GM23338 (cell line): Measurements from ENCODE around the gene ITIH3. TPM values are rescaled to one million over a fixed set of nuclear protein-coding genes. Genes with fewer than 3 reads are reported as not detected.

Experiments
- ATAC-seq: fragments of 200-7000 bp; cut with Tn5 transposase; 3 replicates; pipeline ENCODE4 v1.9.1; 2020
- DNase-seq: peaks from one replicate; pipeline ENCODE4 v3.0.0-alpha.2; 2015; ENCODE audit warnings: low spot score
- H2AFZ ChIP-seq: fragments of 200-600 bp; sonication (generic); 2 replicates; pipeline ENCODE4 v1.8.0; 2016; ENCODE audit warnings: antibody characterized with exemption, mild to moderate bottlenecking, moderate library complexity
- H3F3A ChIP-seq: fragments of 200-600 bp; sonication (generic); replicated peaks from 2 replicates; pipeline ENCODE4 v1.8.0; 2017; ENCODE audit warnings: antibody characterized with exemption, mixed run types, low read depth
- H3K27ac ChIP-seq: fragments of 200-600 bp; sonication (generic); 2 replicates; pipeline ENCODE4 v1.6.1; 2016; ENCODE audit warnings: low read depth
- H3K27me3 ChIP-seq: fragments of 200-600 bp; sonication (generic); 2 replicates; pipeline ENCODE4 v1.8.0; 2016; ENCODE audit warnings: mild to moderate bottlenecking, mixed run types, moderate library complexity; ENCODE audit not compliant: insufficient read depth
- H3K36me3 ChIP-seq: fragments of 200-600 bp; sonication (generic); 2 replicates; pipeline ENCODE4 v1.8.0; 2016; ENCODE audit warnings: mild to moderate bottlenecking; ENCODE audit not compliant: insufficient read depth
- H3K4me1 ChIP-seq: fragments of 200-600 bp; sonication (generic); 2 replicates; pipeline ENCODE4 v1.8.0; 2016; ENCODE audit warnings: mild to moderate bottlenecking, moderate library complexity; ENCODE audit not compliant: insufficient read depth
- H3K4me2 ChIP-seq: fragments of 200-600 bp; sonication (generic); 2 replicates; pipeline ENCODE4 v1.7.1; 2017; ENCODE audit warnings: mixed run types
- H3K4me3 ChIP-seq: fragments of 200-600 bp; sonication (generic); 2 replicates; pipeline ENCODE4 v1.6.1; 2016; ENCODE audit warnings: mixed run types
- H3K79me2 ChIP-seq: fragments of 200-600 bp; sonication (generic); replicated peaks from 2 replicates; pipeline ENCODE4 v1.8.0; 2017; ENCODE audit warnings: mild to moderate bottlenecking; ENCODE audit not compliant: insufficient read depth
- H3K9me2 ChIP-seq: fragments of 200-600 bp; sonication (generic); 2 replicates; pipeline ENCODE4 v1.8.0; 2017; ENCODE audit not compliant: insufficient read depth
- H4K20me1 ChIP-seq: fragments of 200-600 bp; sonication (generic); replicated peaks from 2 replicates; pipeline ENCODE4 v1.8.0; 2017; ENCODE audit warnings: mild to moderate bottlenecking; ENCODE audit not compliant: insufficient read depth
- H3K27ac Mint-ChIP-seq: 2 replicates; pipeline ENCODE4 v1.8.0; 2020; ENCODE audit warnings: inconsistent platforms, mild to moderate bottlenecking, moderate library complexity, mixed read lengths
- H3K27me3 Mint-ChIP-seq: 3 replicates; pipeline ENCODE4 v1.8.0; 2022; ENCODE audit warnings: low read depth, mild to moderate bottlenecking, moderate library complexity, mixed read lengths, inconsistent platforms; ENCODE audit not compliant: insufficient read depth, poor library complexity
- H3K36me3 Mint-ChIP-seq: 3 replicates; pipeline ENCODE4 v1.8.0; 2021; ENCODE audit warnings: low read depth, mild to moderate bottlenecking, inconsistent platforms, moderate library complexity, mixed read lengths
- H3K4me1 Mint-ChIP-seq: 3 replicates; pipeline ENCODE4 v1.8.0; 2020; ENCODE audit warnings: mild to moderate bottlenecking, inconsistent platforms, mixed read lengths
- H3K4me3 Mint-ChIP-seq: 3 replicates; pipeline ENCODE4 v1.8.0; 2021; ENCODE audit warnings: moderate library complexity, mild to moderate bottlenecking, inconsistent platforms, mixed read lengths
- H3K9me3 Mint-ChIP-seq: 3 replicates; pipeline ENCODE4 v1.8.0; 2020; ENCODE audit warnings: moderate library complexity, mild to moderate bottlenecking, inconsistent platforms, mixed read lengths
- CREB1 ChIP-seq: fragments of 250-450 bp; sonication (Bioruptor Pico); IDR thresholded peaks from 2 replicates; pipeline ENCODE4 v1.5.0; 2020; ENCODE audit warnings: low read depth, mild to moderate bottlenecking, moderate library complexity
- CTCF ChIP-seq, 2 experiments: fragments of 200-600 bp in 1 of 2; sonication (generic) in 1 of 2; conservative IDR thresholded peaks; 2 replicates each; pipeline versions ENCODE4 v1.5.1 to v1.6.1; 2016 to 2017; ENCODE audit warnings: antibody characterized with exemption in 2 of 2, low read depth in 2 of 2, mild to moderate bottlenecking in 2 of 2, moderate library complexity in 1 of 2
- EZH2 ChIP-seq: fragments of 200-600 bp; sonication (generic); IDR thresholded peaks from one replicate; pipeline ENCODE4 v1.8.0; 2017; ENCODE audit warnings: antibody characterized with exemption, mild to moderate bottlenecking, low read depth; ENCODE audit not compliant: unreplicated experiment
- JUNB ChIP-seq: IDR thresholded peaks from one replicate; pipeline ENCODE4 v1.6.1; 2016; ENCODE audit warnings: antibody characterized with exemption; ENCODE audit not compliant: unreplicated experiment
- NANOG ChIP-seq: IDR thresholded peaks from 2 replicates; pipeline ENCODE4 v1.6.1; 2016; ENCODE audit warnings: antibody characterized with exemption, borderline replicate concordance
- POLR2AphosphoS5 ChIP-seq: IDR thresholded peaks from 2 replicates; pipeline ENCODE4 v1.6.1; 2016; ENCODE audit warnings: antibody characterized with exemption, low read depth
- STAT1 ChIP-seq: IDR thresholded peaks from one replicate; pipeline ENCODE4 v1.6.1; 2016; ENCODE audit warnings: antibody characterized with exemption; ENCODE audit not compliant: unreplicated experiment
- ZNF114 ChIP-seq: fragments of 250-450 bp; sonication (Bioruptor Pico); IDR thresholded peaks from 2 replicates; pipeline ENCODE4 v1.5.0; 2020; ENCODE audit warnings: mild to moderate bottlenecking, moderate library complexity
- ZNF331 ChIP-seq: fragments of 250-450 bp; sonication (Bioruptor Pico); IDR thresholded peaks from 2 replicates; pipeline ENCODE4 v1.5.0; 2020; ENCODE audit warnings: low read depth, mild to moderate bottlenecking, moderate library complexity
- ZNF462 ChIP-seq: fragments of 250-450 bp; sonication (Bioruptor Pico); IDR thresholded peaks from 2 replicates; pipeline ENCODE4 v1.5.0; 2020; ENCODE audit warnings: mild to moderate bottlenecking, moderate library complexity
- polyA plus RNA-seq: library from polyadenylated mRNA; unstranded; fragments of >200 nt; fragmentation: Nextera tagmentation; extraction: Ambion mirVana; gene quantifications from 2 replicates; pipeline ENCODE4 v1.2.1, GENCODE V29; 2016
- total RNA-seq: library from RNA; depleted of rRNA; stranded (reverse); fragments of >200 nt; shearing (Covaris generic); gene quantifications from 2 replicates; pipeline ENCODE4 v1.2.3, GENCODE V29; 2014
- TF ChIP-seq, protein P1 (sequence below): IDR thresholded peaks from 2 replicates; pipeline ENCODE4 v1.6.1; 2016; ENCODE audit warnings: antibody characterized with exemption
- TF ChIP-seq, protein P2 (sequence below): IDR thresholded peaks from one replicate; pipeline ENCODE4 v1.6.1; 2018; ENCODE audit warnings: antibody characterized with exemption; ENCODE audit not compliant: unreplicated experiment

ITIH3 gene
- total and polyA plus RNA-seq, 2 experiments from 2014 or later = not detected

GRCh38 chr3:52786330-52787215, 8.0 kb upstream of the ITIH3 start (continued):
- TF ChIP-seq ZNF462 (CRISPR knock-in tag) = no peak
- no peak for TF ChIP-seq ZNF114
- TF ChIP-seq POLR2AphosphoS5 = no peak
- TF ChIP-seq STAT1 = no peak
- TF ChIP-seq EZH2 = no peak

DNA sequence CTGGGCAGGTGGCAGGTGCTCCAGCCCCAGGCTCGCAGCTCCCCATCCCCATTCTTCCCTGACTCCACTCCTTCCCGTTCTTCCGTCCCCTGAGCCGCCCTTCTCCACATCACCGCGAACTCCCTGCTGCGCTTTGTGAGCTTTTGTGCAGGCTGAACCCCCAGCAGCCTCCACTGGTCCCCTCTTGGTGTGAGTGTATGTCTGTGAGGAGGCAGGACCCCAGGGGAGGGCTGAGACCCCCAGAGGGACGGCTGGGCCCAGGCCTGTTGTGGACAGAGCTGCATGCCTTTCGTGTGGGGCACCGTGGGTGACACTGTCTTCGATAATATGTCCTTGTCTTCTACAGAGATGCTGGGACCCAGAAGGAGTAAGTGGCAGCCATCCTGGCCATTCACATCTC, 7.3 kb upstream of the ITIH3 start:
- Mint-ChIP-seq H3K9me3 (no peaks in the 10 kb centered on the region), H3K4me1 (peaks cover 6% of the 10 kb centered on the region), H3K27ac (no peak overlapping the region), H3K36me3 (no peaks in the 10 kb centered on the region; the same call in 2 of the 3 replicates), H3K4me3 (no peak overlapping the region), H3K27me3 (peaks cover 26% of the 10 kb centered on the region)
- Histone ChIP-seq H3K4me1 (no peaks in the 10 kb centered on the region), H3K27ac (no peak overlapping the region), H3K4me3 (no peak overlapping the region), H3K36me3 (no peaks in the 10 kb centered on the region), H3K9me2 (peaks cover 6% of the 10 kb centered on the region; the same call in 1 of the 2 replicates), H4K20me1 (no peaks in the 10 kb centered on the region), H3K79me2 (no peaks in the 10 kb centered on the region), H3K4me2 (no peak overlapping the region), H3K27me3 (no peaks in the 10 kb centered on the region), H2AFZ (no peak overlapping the region), H3F3A (no peaks in the 10 kb centered on the region)
- ATAC-seq (no peak), DNase-seq (no peak)
- no peak for TF ChIP-seq CTCF (conservative IDR thresholded peaks at IDR 0.05; ENCODE audit: low read depth in 2 of 2)
- TF ChIP-seq ZNF331 = no peak
- TF ChIP-seq CREB1 (CRISPR knock-in tag) = no peak
- no peak for TF ChIP-seq NANOG
- TF ChIP-seq, protein P1, sequence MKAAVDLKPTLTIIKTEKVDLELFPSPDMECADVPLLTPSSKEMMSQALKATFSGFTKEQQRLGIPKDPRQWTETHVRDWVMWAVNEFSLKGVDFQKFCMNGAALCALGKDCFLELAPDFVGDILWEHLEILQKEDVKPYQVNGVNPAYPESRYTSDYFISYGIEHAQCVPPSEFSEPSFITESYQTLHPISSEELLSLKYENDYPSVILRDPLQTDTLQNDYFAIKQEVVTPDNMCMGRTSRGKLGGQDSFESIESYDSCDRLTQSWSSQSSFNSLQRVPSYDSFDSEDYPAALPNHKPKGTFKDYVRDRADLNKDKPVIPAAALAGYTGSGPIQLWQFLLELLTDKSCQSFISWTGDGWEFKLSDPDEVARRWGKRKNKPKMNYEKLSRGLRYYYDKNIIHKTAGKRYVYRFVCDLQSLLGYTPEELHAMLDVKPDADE = no peak
- TF ChIP-seq, protein P2, sequence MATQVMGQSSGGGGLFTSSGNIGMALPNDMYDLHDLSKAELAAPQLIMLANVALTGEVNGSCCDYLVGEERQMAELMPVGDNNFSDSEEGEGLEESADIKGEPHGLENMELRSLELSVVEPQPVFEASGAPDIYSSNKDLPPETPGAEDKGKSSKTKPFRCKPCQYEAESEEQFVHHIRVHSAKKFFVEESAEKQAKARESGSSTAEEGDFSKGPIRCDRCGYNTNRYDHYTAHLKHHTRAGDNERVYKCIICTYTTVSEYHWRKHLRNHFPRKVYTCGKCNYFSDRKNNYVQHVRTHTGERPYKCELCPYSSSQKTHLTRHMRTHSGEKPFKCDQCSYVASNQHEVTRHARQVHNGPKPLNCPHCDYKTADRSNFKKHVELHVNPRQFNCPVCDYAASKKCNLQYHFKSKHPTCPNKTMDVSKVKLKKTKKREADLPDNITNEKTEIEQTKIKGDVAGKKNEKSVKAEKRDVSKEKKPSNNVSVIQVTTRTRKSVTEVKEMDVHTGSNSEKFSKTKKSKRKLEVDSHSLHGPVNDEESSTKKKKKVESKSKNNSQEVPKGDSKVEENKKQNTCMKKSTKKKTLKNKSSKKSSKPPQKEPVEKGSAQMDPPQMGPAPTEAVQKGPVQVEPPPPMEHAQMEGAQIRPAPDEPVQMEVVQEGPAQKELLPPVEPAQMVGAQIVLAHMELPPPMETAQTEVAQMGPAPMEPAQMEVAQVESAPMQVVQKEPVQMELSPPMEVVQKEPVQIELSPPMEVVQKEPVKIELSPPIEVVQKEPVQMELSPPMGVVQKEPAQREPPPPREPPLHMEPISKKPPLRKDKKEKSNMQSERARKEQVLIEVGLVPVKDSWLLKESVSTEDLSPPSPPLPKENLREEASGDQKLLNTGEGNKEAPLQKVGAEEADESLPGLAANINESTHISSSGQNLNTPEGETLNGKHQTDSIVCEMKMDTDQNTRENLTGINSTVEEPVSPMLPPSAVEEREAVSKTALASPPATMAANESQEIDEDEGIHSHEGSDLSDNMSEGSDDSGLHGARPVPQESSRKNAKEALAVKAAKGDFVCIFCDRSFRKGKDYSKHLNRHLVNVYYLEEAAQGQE = no peak
- TF ChIP-seq ZNF114 = no peak
- TF ChIP-seq JUNB = no peak
